K562 (cell line): ENCODE data around the gene ELF1. TPM values are rescaled to one million over a fixed set of nuclear protein-coding genes. Genes with fewer than 3 reads are reported as not detected.

Experiments
- CC2D1A ChIP-seq: fragments of 450-650 bp; IDR thresholded peaks from 2 replicates; pipeline ENCODE4 v1.6.1; 2017; ENCODE audit warnings: mild to moderate bottlenecking
- ESRRB ChIP-seq: fragments of 250-450 bp; sonication (Bioruptor Pico); IDR thresholded peaks from 2 replicates; pipeline ENCODE4 v1.5.0; 2020; ENCODE audit warnings: mild to moderate bottlenecking, moderate library complexity, borderline replicate concordance
- ETV1 ChIP-seq: fragments of 450-650 bp; conservative IDR thresholded peaks from 2 replicates; pipeline ENCODE4 v1.6.1; 2016; ENCODE audit warnings: missing genetic modification characterization, control low read depth, low read depth, missing compliant biosample characterization
- GABPB2 ChIP-seq: fragments of 250-450 bp; sonication (Bioruptor Pico); conservative IDR thresholded peaks from 2 replicates; pipeline ENCODE4 v1.5.1; 2021; ENCODE audit warnings: mild to moderate bottlenecking
- HDAC6 ChIP-seq: IDR thresholded peaks from 2 replicates; pipeline ENCODE4 v1.6.1; 2012; ENCODE audit warnings: low read depth, mild to moderate bottlenecking, control low read depth, inconsistent platforms, low read length, moderate library complexity
- PHTF2 ChIP-seq: fragments of 250-450 bp; sonication (Bioruptor Pico); IDR thresholded peaks from 2 replicates; pipeline ENCODE4 v1.5.0; 2021; ENCODE audit warnings: mild to moderate bottlenecking
- ZNF133 ChIP-seq: fragments of 250-450 bp; sonication (Bioruptor Pico); IDR thresholded peaks from 2 replicates; pipeline ENCODE4 v1.4.0; 2020; ENCODE audit warnings: mild to moderate bottlenecking
- polyA plus RNA-seq, 8 experiments: library from polyadenylated mRNA; depleted of rRNA in 4 of 8; stranded (reverse) in 5 of 8; unstranded in 3 of 8; fragments of >200 nt; fragmentation: Nextera tagmentation in 2 of 8; fragmentation: Illumina TruSeq in 1 of 8; extraction: Ambion mirVana in 2 of 8; extraction: Trizol in 1 of 8; gene quantifications; 2 replicates each; pipeline versions ENCODE4 v1.2.1 to v1.2.3, GENCODE V29; 2011 to 2014; ENCODE audit warnings: inconsistent platforms in 1 of 8, missing spikeins in 1 of 8
- total RNA-seq, 7 experiments: library from RNA; depleted of rRNA in 6 of 7; stranded (reverse); fragments of >200 nt in 6 of 7; fragmentation: Illumina TruSeq in 2 of 7; extraction: Trizol in 2 of 7; gene quantifications; 2 replicates each; pipeline versions ENCODE4 v1.2.1 to v1.2.3, GENCODE V29; 2011 to 2021; ENCODE audit warnings: low replicate concordance in 1 of 7
- TF ChIP-seq, protein P1 (sequence below): fragments of 450-650 bp; IDR thresholded peaks from 2 replicates; pipeline ENCODE4 v1.6.1; 2016; ENCODE audit warnings: mild to moderate bottlenecking, moderate library complexity
- TF ChIP-seq, protein P2 (sequence below): sonication (generic); formaldehyde crosslinking; IDR thresholded peaks from 2 replicates; pipeline ENCODE4 v1.8.0; 2023; ENCODE audit warnings: mild to moderate bottlenecking, missing genetic modification reagents
- TF ChIP-seq, protein P3 (sequence below): fragments of 250-450 bp; sonication (Bioruptor Pico); IDR thresholded peaks from 2 replicates; pipeline ENCODE4 v1.5.0; 2020; ENCODE audit warnings: mild to moderate bottlenecking

The ELF1 gene
- total and polyA plus RNA-seq, 9 of the 15 experiments (the other 6 are each of a cell fraction or from before 2014, with no cell fraction given), result 24.7 to 54.4 (median 33.4) TPM

DNA sequence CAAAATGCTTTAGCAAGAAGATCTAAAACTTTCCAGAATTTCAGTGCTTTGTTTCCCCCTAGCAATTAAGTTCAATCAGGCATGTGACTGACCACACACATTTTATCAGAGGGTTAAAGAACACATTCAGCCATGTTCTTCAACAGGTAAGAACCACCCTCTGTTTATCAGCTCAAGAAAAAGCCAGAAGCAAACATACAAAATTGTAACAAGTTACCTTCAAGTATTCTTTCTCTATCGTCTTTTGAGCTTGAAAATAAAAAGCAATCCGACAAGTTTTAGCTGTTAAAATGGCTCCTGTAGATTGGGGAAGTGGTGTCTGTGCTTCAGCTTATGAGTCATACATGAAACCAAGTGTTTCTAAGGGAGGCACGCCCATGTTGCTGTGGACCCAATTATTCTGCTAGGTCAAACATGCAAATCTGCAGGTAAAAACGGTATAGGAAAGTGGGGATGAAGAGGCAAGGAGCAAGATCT, at the start of gene ELF1 (continued):
- TF ChIP-seq, protein P1, sequence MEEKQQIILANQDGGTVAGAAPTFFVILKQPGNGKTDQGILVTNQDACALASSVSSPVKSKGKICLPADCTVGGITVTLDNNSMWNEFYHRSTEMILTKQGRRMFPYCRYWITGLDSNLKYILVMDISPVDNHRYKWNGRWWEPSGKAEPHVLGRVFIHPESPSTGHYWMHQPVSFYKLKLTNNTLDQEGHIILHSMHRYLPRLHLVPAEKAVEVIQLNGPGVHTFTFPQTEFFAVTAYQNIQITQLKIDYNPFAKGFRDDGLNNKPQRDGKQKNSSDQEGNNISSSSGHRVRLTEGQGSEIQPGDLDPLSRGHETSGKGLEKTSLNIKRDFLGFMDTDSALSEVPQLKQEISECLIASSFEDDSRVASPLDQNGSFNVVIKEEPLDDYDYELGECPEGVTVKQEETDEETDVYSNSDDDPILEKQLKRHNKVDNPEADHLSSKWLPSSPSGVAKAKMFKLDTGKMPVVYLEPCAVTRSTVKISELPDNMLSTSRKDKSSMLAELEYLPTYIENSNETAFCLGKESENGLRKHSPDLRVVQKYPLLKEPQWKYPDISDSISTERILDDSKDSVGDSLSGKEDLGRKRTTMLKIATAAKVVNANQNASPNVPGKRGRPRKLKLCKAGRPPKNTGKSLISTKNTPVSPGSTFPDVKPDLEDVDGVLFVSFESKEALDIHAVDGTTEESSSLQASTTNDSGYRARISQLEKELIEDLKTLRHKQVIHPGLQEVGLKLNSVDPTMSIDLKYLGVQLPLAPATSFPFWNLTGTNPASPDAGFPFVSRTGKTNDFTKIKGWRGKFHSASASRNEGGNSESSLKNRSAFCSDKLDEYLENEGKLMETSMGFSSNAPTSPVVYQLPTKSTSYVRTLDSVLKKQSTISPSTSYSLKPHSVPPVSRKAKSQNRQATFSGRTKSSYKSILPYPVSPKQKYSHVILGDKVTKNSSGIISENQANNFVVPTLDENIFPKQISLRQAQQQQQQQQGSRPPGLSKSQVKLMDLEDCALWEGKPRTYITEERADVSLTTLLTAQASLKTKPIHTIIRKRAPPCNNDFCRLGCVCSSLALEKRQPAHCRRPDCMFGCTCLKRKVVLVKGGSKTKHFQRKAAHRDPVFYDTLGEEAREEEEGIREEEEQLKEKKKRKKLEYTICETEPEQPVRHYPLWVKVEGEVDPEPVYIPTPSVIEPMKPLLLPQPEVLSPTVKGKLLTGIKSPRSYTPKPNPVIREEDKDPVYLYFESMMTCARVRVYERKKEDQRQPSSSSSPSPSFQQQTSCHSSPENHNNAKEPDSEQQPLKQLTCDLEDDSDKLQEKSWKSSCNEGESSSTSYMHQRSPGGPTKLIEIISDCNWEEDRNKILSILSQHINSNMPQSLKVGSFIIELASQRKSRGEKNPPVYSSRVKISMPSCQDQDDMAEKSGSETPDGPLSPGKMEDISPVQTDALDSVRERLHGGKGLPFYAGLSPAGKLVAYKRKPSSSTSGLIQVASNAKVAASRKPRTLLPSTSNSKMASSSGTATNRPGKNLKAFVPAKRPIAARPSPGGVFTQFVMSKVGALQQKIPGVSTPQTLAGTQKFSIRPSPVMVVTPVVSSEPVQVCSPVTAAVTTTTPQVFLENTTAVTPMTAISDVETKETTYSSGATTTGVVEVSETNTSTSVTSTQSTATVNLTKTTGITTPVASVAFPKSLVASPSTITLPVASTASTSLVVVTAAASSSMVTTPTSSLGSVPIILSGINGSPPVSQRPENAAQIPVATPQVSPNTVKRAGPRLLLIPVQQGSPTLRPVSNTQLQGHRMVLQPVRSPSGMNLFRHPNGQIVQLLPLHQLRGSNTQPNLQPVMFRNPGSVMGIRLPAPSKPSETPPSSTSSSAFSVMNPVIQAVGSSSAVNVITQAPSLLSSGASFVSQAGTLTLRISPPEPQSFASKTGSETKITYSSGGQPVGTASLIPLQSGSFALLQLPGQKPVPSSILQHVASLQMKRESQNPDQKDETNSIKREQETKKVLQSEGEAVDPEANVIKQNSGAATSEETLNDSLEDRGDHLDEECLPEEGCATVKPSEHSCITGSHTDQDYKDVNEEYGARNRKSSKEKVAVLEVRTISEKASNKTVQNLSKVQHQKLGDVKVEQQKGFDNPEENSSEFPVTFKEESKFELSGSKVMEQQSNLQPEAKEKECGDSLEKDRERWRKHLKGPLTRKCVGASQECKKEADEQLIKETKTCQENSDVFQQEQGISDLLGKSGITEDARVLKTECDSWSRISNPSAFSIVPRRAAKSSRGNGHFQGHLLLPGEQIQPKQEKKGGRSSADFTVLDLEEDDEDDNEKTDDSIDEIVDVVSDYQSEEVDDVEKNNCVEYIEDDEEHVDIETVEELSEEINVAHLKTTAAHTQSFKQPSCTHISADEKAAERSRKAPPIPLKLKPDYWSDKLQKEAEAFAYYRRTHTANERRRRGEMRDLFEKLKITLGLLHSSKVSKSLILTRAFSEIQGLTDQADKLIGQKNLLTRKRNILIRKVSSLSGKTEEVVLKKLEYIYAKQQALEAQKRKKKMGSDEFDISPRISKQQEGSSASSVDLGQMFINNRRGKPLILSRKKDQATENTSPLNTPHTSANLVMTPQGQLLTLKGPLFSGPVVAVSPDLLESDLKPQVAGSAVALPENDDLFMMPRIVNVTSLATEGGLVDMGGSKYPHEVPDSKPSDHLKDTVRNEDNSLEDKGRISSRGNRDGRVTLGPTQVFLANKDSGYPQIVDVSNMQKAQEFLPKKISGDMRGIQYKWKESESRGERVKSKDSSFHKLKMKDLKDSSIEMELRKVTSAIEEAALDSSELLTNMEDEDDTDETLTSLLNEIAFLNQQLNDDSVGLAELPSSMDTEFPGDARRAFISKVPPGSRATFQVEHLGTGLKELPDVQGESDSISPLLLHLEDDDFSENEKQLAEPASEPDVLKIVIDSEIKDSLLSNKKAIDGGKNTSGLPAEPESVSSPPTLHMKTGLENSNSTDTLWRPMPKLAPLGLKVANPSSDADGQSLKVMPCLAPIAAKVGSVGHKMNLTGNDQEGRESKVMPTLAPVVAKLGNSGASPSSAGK, result no peak; the same call in 1 of the 2 replicates
- TF ChIP-seq CC2D1A, result no peak
- TF ChIP-seq ETV1 (tag), result no peak
- no peak for TF ChIP-seq HDAC6
- TF ChIP-seq, protein P2, sequence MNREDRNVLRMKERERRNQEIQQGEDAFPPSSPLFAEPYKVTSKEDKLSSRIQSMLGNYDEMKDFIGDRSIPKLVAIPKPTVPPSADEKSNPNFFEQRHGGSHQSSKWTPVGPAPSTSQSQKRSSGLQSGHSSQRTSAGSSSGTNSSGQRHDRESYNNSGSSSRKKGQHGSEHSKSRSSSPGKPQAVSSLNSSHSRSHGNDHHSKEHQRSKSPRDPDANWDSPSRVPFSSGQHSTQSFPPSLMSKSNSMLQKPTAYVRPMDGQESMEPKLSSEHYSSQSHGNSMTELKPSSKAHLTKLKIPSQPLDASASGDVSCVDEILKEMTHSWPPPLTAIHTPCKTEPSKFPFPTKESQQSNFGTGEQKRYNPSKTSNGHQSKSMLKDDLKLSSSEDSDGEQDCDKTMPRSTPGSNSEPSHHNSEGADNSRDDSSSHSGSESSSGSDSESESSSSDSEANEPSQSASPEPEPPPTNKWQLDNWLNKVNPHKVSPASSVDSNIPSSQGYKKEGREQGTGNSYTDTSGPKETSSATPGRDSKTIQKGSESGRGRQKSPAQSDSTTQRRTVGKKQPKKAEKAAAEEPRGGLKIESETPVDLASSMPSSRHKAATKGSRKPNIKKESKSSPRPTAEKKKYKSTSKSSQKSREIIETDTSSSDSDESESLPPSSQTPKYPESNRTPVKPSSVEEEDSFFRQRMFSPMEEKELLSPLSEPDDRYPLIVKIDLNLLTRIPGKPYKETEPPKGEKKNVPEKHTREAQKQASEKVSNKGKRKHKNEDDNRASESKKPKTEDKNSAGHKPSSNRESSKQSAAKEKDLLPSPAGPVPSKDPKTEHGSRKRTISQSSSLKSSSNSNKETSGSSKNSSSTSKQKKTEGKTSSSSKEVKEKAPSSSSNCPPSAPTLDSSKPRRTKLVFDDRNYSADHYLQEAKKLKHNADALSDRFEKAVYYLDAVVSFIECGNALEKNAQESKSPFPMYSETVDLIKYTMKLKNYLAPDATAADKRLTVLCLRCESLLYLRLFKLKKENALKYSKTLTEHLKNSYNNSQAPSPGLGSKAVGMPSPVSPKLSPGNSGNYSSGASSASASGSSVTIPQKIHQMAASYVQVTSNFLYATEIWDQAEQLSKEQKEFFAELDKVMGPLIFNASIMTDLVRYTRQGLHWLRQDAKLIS (CRISPR knock-in tag), result no peak
- no peak for TF ChIP-seq PHTF2
- TF ChIP-seq GABPB2, result no peak
- no peak for TF ChIP-seq ESRRB (CRISPR knock-in tag)
- TF ChIP-seq ZNF133 (CRISPR knock-in tag), result no peak
- TF ChIP-seq, protein P3, sequence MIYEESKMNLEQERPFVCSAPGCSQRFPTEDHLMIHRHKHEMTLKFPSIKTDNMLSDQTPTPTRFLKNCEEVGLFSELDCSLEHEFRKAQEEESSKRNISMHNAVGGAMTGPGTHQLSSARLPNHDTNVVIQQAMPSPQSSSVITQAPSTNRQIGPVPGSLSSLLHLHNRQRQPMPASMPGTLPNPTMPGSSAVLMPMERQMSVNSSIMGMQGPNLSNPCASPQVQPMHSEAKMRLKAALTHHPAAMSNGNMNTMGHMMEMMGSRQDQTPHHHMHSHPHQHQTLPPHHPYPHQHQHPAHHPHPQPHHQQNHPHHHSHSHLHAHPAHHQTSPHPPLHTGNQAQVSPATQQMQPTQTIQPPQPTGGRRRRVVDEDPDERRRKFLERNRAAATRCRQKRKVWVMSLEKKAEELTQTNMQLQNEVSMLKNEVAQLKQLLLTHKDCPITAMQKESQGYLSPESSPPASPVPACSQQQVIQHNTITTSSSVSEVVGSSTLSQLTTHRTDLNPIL (CRISPR knock-in tag), result no peak
